SU-DHL-6 (cell line): ENCODE data around the gene SEZ6L2.

Experiments used
- H2AFZ ChIP-seq: fragments of 200-600 bp; sonication (generic); 2 replicates; pipeline ENCODE4 v1.6.1; 2014; ENCODE audit warnings: low read depth, mild to moderate bottlenecking, moderate library complexity, mixed read lengths, antibody characterized with exemption, low read length; ENCODE audit not compliant: severe bottlenecking
- H3F3A ChIP-seq: fragments of 200-600 bp; shearing (Covaris generic); 2 replicates; pipeline ENCODE4 v1.6.0; 2016; ENCODE audit warnings: antibody characterized with exemption, mild to moderate bottlenecking; ENCODE audit not compliant: insufficient read depth
- H3K27ac ChIP-seq: fragments of 200-600 bp; sonication (generic); 2 replicates; pipeline ENCODE4 v1.5.1; 2016; ENCODE audit warnings: low read depth, mild to moderate bottlenecking, low read length, moderate library complexity, mixed read lengths
- H3K27me3 ChIP-seq: fragments of 200-600 bp; sonication (generic), shearing (Covaris generic); 2 replicates; pipeline ENCODE4 v1.6.0; 2014; ENCODE audit warnings: mild to moderate bottlenecking, low read length
- H3K36me3 ChIP-seq: fragments of 200-600 bp; sonication (generic); 2 replicates; pipeline ENCODE4 v1.6.1; 2014; ENCODE audit warnings: mild to moderate bottlenecking, low read length, mixed read lengths
- H3K4me2 ChIP-seq: fragments of 300-600, 200-600 bp; shearing (Covaris generic), sonication (generic); 2 replicates; pipeline ENCODE4 v1.6.0; 2014; ENCODE audit warnings: low read length, low read depth, mild to moderate bottlenecking; ENCODE audit not compliant: poor library complexity, severe bottlenecking
- H3K4me3 ChIP-seq: fragments of 200-600 bp; sonication (generic); 2 replicates; pipeline ENCODE4 v1.5.1; 2014; ENCODE audit warnings: antibody characterized with exemption, low read length, mild to moderate bottlenecking, mixed read lengths; ENCODE audit not compliant: insufficient read depth, poor library complexity, severe bottlenecking
- H3K79me2 ChIP-seq: fragments of 200-600 bp; sonication (generic); 2 replicates; pipeline ENCODE4 v1.6.1; 2014; ENCODE audit warnings: mild to moderate bottlenecking, low read length, moderate library complexity; ENCODE audit not compliant: insufficient read depth
- H3K9ac ChIP-seq: fragments of 200-600 bp; sonication (generic); 2 replicates; pipeline ENCODE4 v1.7.0; 2014; ENCODE audit warnings: mild to moderate bottlenecking, low read length
- H3K9me2 ChIP-seq: fragments of 200-600 bp; sonication (generic); replicated peaks from 2 replicates; pipeline ENCODE4 v1.6.1; 2014; ENCODE audit warnings: low read length; ENCODE audit not compliant: insufficient read depth
- H3K9me3 ChIP-seq: fragments of 200-600 bp; sonication (generic); 2 replicates; pipeline ENCODE4 v1.6.1; 2014; ENCODE audit warnings: low read length, mixed read lengths; ENCODE audit not compliant: insufficient read depth
- H4K20me1 ChIP-seq: fragments of 200-600 bp; sonication (generic); 2 replicates; pipeline ENCODE4 v1.6.1; 2014; ENCODE audit warnings: low read depth, mild to moderate bottlenecking, antibody characterized with exemption, low read length, moderate library complexity, mixed read lengths
- CTCF ChIP-seq: fragments of 200-600 bp; sonication (generic); IDR thresholded peaks from one replicate; pipeline ENCODE4 v1.5.1; 2017; ENCODE audit warnings: antibody characterized with exemption, mild to moderate bottlenecking, low read length, moderate library complexity; ENCODE audit not compliant: insufficient read depth, poor library complexity, severe bottlenecking
- EZH2phosphoT487 ChIP-seq: fragments of 200-600 bp; sonication (generic), shearing (Covaris generic); conservative IDR thresholded peaks from 2 replicates; pipeline ENCODE4 v1.6.1; 2018; ENCODE audit warnings: mild to moderate bottlenecking, antibody characterized with exemption, low read length, moderate library complexity, mixed read lengths

SEZ6L2 gene

GRCh38 chr16:29922326-29922725, 23.0 kb upstream of the SEZ6L2 start:
- H2AFZ ChIP-seq = no peak overlapping the region
- no peak overlapping the region for H3K27ac ChIP-seq
- H3K9ac ChIP-seq = no peak overlapping the region
- H3K4me2 ChIP-seq = no peak overlapping the region
- no peaks in the 10 kb centered on the region for H3K27me3 ChIP-seq
- H3K9me3 ChIP-seq = no peaks in the 10 kb centered on the region
- no peaks in the 10 kb centered on the region for H4K20me1 ChIP-seq
- no peak overlapping the region for H3K4me3 ChIP-seq
- peaks cover 14% of the 10 kb centered on the region for H3K79me2 ChIP-seq
- H3F3A ChIP-seq = no peaks in the 10 kb centered on the region
- H3K36me3 ChIP-seq = peaks cover 8% of the 10 kb centered on the region; the same call in 1 of the 2 replicates
- no peak for TF ChIP-seq EZH2phosphoT487
- no peak for TF ChIP-seq CTCF
- H3K9me2 ChIP-seq = no peaks in the 10 kb centered on the region

GRCh38 chr16:29921034-29921385, 21.7 kb upstream of the SEZ6L2 start:
- Histone ChIP-seq H2AFZ (no peak overlapping the region), H3K27ac (no peak overlapping the region), H3K27me3 (no peaks in the 10 kb centered on the region), H3K4me3 (no peak overlapping the region), H3K79me2 (peaks cover 14% of the 10 kb centered on the region), H3K36me3 (peaks cover 8% of the 10 kb centered on the region; the same call in 1 of the 2 replicates), H3K9ac (no peak overlapping the region), H3K4me2 (no peak overlapping the region), H3K9me3 (no peaks in the 10 kb centered on the region), H4K20me1 (no peaks in the 10 kb centered on the region), H3F3A (no peaks in the 10 kb centered on the region), H3K9me2 (no peaks in the 10 kb centered on the region)
- TF ChIP-seq EZH2phosphoT487 = no peak
- no peak for TF ChIP-seq CTCF

- Histone ChIP-seq H3K36me3 (peaks cover 8% of the 10 kb centered on the region; the same call in 1 of the 2 replicates), H3K9ac (no peak overlapping the region), H3K4me3 (no peak overlapping the region), H2AFZ (no peak overlapping the region), H3K79me2 (peaks cover 10% of the 10 kb centered on the region), H4K20me1 (no peaks in the 10 kb centered on the region), H3K27me3 (no peaks in the 10 kb centered on the region), H3K4me2 (no peak overlapping the region), H3K27ac (no peak overlapping the region), H3K9me2 (no peaks in the 10 kb centered on the region), H3F3A (no peaks in the 10 kb centered on the region), H3K9me3 (no peaks in the 10 kb centered on the region)
- TF ChIP-seq EZH2phosphoT487 (no peak), CTCF (no peak)
These were observed 21.1 kb upstream of the SEZ6L2 start for GRCh38 chr16:29920288-29921033.
